HG03039 (cell line): ENCODE results near the gene PANX2.

Experiments used
- ATAC-seq: cut with Tn5 transposase; IDR thresholded peaks from one replicate; pipeline ENCODE4 v1.9.1; 2021; ENCODE audit warnings: mild to moderate bottlenecking, moderate library complexity; ENCODE audit not compliant: unreplicated experiment

Gene PANX2

GRCh38 chr22:50183141-50183971, 12.8 kb downstream of the PANX2 start:
- ATAC-seq, result no peak

GRCh38 chr22:50184004-50184901, 13.7 kb downstream of the PANX2 start:
- ATAC-seq, result no peak

- ATAC-seq, result no peak
These were observed 14.4 kb downstream of the PANX2 start for GRCh38 chr22:50184902-50185374.

- no peak for ATAC-seq
These were observed 15.0 kb downstream of the PANX2 start, which contains the start of gene TRABD for GRCh38 chr22:50185375-50186087. TRABD (plus strand) TSS chr22:50185913; CDS start chr22:50193061, 7,148 bp downstream.

- ATAC-seq, result no peak
These were observed 15.7 kb downstream of the PANX2 start for GRCh38 chr22:50186181-50186714.

GRCh38 chr22:50186761-50187523, 16.4 kb downstream of the PANX2 start:
- no peak for ATAC-seq

GRCh38 chr22:50188356-50188755, 17.8 kb downstream of the PANX2 start:
- ATAC-seq, result no peak

- ATAC-seq, result no peak
These were observed 18.8 kb downstream of the PANX2 start for GRCh38 chr22:50189184-50189848.

- ATAC-seq, result no peak
These were observed 19.3 kb downstream of the PANX2 start for GRCh38 chr22:50189849-50190181.

- no peak for ATAC-seq
These were observed 19.8 kb downstream of the PANX2 start for GRCh38 chr22:50190182-50190940.

- ATAC-seq, result no peak
These were observed 20.6 kb downstream of the PANX2 start for GRCh38 chr22:50190941-50191741.

GRCh38 chr22:50192436-50193204, 22.1 kb downstream of the PANX2 start:
- ATAC-seq, result no peak

- no peak for ATAC-seq
These were observed 23.1 kb downstream of the PANX2 start for GRCh38 chr22:50193621-50194020.

GRCh38 chr22:50194037-50194805, 23.7 kb downstream of the PANX2 start:
- no peak for ATAC-seq

- no peak for ATAC-seq
These were observed 25.7 kb downstream of the PANX2 start for GRCh38 chr22:50196256-50196655.

GRCh38 chr22:50197000-50197800, 26.7 kb downstream of the PANX2 start:
- no peak for ATAC-seq
